ENCODE measurements around the gene TTC12.

TTC12 gene

DNA sequence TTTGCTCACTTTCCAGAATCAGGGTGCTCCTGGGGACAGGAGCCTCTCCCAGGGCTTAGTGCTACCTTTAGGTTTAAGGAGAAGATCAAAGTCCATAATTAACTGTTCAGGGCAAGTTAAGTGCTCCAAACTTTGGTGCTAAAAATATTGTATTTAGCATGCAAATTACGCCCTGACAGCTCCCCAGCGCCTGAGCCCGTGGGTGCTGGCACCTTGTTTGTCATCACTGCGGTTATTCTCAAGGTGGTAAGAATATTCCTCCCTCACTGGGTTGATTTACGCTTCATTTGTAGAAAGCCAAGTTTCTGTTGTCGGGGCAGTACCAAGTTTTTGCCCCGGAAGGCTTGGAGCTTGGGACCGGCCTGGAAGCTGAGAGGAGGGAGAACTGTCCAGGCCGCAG is 94.5 kb downstream of the TTC12 start:
- DNase-seq, result no peak

DNA sequence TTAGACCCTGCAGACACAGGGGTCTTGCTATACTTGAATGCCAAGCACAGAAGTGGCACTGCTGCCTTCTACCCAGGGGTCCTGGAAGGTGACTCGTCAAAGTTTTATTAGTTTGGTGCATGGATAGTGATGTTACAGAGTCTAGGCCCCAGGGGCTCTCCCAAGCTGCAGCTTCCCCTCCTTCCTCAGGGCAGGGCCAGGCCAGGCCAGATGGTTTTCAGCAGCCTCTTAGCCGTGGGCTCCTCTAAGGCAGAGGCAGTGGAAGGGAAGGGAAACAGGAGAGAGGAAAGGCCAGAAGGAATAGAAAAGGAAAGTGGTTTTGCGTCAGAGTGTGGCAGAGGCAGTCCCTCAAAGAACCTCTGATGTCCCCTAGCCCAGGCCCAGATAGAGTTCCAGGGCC is 95.1 kb downstream of the TTC12 start:
- no peak for DNase-seq

DNA sequence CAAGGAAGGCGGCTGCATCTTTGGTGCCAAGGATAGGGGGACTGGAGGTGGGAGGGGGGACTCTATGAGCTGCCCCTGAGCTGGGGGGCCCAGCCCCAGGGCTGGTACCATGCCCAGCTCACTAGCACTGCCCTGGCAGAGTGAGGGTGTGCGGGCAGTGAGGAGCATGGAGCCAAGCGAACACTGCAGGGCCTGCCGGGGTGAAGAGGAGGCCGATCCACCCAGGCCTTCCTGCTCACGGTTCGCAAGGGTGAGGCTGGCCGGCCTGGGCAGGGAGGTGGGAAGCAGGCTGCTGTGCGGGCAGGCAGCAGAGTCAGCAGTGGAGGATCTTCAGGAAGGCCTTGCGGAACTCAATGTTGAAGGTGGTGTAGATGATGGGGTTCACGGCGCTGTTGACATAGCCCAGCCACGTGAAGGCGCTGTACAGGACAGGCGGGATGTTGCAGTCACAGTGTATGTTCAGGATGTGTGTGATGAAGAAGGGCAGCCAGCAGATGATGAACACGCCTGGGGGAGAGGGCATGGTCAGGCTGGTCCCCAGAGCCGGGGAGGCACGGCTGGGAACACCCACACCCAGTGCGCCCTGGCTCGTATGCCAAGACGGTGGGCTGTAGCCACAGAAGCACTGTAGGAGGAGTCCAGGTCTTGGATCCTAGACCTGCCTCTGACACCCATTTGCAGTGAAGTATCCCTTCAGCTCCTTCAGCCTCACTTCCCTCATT is 96.2 kb downstream of the TTC12 start:
- DNase-seq, result no peak

DNA sequence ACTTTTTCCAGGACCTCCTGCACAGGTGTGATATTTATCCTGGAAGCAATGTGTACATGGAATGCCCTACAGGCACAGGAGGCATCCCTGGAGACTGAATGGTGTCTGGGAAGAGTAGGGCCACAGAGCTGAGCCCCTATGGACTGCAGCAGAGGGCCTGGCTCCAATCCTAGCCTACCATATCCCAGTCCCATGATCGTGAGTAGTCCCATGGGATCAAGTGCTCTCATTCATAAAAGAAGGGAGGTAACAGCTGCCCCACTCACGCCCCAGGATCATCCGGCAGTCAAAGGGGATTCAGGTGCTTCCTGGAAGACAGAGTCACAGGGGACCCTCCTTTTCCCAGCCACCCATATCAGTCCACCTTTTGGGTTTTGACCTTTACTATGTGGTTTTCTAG is 97.2 kb downstream of the TTC12 start:
- no peak for DNase-seq

DNA sequence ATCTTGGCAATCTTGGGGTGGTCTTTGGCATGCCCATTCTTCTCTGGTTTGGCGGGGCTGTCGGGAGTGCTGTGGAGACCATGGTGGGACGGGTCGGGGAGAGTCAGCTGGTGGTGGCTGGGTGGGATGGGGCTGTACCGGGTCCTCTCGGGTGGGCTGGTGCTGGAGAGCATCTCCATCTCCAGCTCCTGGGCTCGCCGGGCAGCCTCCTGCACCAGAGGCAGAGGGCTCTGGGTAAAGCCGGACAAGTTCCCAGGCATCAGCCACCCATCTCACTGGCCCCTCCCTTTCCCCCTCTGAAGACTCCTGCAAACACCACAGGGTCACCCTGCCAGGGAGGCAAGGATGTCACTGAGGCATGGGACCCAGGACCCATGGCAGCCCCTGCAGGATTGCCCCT is 98.3 kb downstream of the TTC12 start:
- DNase-seq, result no peak

DNA sequence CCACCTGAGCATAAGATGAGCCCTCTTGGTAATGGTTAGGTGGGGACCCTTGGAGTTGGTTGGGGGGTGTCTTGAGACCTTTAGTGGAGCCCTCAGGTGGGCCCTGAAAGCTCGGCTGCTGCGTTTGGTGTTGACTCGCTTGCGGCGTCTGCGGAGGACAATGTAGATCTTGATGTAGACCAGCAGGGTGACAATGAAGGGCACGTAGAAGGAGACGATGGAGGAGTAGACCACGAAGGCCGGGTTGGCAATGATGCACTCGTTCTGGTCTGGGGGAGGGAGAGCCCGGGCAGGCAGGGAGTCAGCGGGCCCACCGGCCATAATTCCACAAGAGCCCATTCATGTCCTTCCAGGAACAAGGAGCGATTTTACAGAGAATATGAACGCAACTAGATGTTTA is 101.0 kb downstream of the TTC12 start:
- no peak for DNase-seq
